ENCODE results near the gene RTKN. TPM values are rescaled to one million over a fixed set of nuclear protein-coding genes. Genes with fewer than 3 reads are reported as not detected.
A peak's percentile ranks its signal among the peaks of the same experiment; 100 is the strongest.

The RTKN gene
- total and polyA plus RNA-seq, 2 of the 13 experiments (the other 11 are each of a cell fraction or from before 2014, with no cell fraction given), result 159 to 166 TPM

DNA sequence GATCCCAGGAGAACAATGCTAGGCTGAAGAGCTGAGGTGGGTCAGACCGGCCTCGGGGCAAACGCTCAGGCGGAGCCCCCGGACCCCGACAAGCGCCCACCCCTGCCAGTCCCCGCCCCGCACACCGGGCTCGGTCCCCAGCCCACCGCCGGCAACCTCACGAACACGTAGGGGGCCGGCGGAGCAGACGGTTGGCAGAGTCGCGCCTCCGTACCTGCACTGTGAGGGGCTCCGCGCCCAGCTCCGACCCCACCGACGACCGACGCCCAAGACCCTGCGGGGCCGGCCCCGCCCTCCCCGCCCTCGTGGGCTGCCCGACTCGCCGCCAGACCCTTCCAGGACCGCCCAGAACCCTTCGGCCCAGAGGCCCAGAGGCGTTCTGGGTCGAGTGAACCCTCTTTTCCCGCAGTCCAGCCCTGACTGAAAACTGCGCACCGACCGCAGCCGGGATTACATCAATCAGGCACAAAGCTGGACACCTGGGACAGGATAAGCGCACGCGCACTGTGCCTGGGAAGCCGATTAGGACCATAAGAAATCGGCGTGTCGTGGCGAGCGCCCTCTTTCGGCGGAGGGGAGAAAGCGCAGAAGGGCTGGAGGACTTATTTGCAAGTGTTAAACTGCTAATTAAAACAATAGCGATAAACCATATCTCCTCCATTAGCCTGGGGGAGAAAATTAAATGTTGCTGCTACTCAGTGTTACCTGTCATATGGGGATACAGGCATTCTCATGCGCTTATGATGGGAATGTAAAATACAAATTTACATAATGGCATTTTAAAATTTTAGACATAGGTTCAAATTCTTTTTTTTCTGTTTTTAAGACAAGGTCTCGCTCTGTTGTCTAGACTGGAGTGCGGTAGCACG lies 49.9 kb downstream of the RTKN start (continued):
- TF ChIP-seq, protein P1, sequence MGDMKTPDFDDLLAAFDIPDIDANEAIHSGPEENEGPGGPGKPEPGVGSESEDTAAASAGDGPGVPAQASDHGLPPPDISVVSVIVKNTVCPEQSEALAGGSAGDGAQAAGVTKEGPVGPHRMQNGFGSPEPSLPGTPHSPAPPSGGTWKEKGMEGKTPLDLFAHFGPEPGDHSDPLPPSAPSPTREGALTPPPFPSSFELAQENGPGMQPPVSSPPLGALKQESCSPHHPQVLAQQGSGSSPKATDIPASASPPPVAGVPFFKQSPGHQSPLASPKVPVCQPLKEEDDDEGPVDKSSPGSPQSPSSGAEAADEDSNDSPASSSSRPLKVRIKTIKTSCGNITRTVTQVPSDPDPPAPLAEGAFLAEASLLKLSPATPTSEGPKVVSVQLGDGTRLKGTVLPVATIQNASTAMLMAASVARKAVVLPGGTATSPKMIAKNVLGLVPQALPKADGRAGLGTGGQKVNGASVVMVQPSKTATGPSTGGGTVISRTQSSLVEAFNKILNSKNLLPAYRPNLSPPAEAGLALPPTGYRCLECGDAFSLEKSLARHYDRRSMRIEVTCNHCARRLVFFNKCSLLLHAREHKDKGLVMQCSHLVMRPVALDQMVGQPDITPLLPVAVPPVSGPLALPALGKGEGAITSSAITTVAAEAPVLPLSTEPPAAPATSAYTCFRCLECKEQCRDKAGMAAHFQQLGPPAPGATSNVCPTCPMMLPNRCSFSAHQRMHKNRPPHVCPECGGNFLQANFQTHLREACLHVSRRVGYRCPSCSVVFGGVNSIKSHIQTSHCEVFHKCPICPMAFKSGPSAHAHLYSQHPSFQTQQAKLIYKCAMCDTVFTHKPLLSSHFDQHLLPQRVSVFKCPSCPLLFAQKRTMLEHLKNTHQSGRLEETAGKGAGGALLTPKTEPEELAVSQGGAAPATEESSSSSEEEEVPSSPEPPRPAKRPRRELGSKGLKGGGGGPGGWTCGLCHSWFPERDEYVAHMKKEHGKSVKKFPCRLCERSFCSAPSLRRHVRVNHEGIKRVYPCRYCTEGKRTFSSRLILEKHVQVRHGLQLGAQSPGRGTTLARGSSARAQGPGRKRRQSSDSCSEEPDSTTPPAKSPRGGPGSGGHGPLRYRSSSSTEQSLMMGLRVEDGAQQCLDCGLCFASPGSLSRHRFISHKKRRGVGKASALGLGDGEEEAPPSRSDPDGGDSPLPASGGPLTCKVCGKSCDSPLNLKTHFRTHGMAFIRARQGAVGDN (CRISPR knock-in tag; IDR thresholded peaks at IDR 0.05), result peak; percentile 82
- TF ChIP-seq ZNF207 (IDR thresholded peaks at IDR 0.05; ENCODE audit: borderline replicate concordance) (no peak), GLI4 (CRISPR knock-in tag; IDR thresholded peaks at IDR 0.05; ENCODE audit: borderline replicate concordance) (peak; percentile 77; the same call in 1 of the 2 replicates), AGO1 (IDR thresholded peaks at IDR 0.05; ENCODE audit: low read depth, low read length, poor library complexity, severe bottlenecking) (peak; percentile 73), NR2C2 (CRISPR knock-in tag; IDR thresholded peaks at IDR 0.05; ENCODE audit: borderline replicate concordance) (peak; percentile 48; the same call in 1 of the 2 replicates), ZNF343 (CRISPR knock-in tag; IDR thresholded peaks at IDR 0.05) (no peak), SRSF4 (IDR thresholded peaks at IDR 0.05; ENCODE audit: low read depth, low read length, poor library complexity, severe bottlenecking) (no peak), RBM39 (IDR thresholded peaks at IDR 0.05; ENCODE audit: low read depth, low read length, poor library complexity, severe bottlenecking) (peak; percentile 65), SNAI1 (CRISPR knock-in tag; IDR thresholded peaks at IDR 0.05; ENCODE audit: borderline replicate concordance) (no peak), ATF7-NPFF (CRISPR knock-in tag; IDR thresholded peaks at IDR 0.05; ENCODE audit: low read depth) (peak; percentile 64; the same call in 1 of the 2 replicates), ZNF703 (CRISPR knock-in tag; IDR thresholded peaks at IDR 0.05; ENCODE audit: borderline replicate concordance) (no peak), FOXP1 (IDR thresholded peaks at IDR 0.05) (no peak), FOXP1 (CRISPR knock-in tag; IDR thresholded peaks at IDR 0.05) (no peak; the same call in 1 of the 2 replicates), PHF8 (CRISPR knock-in tag; IDR thresholded peaks at IDR 0.05) (peak; percentile 94), GATAD1 (CRISPR knock-in tag; IDR thresholded peaks at IDR 0.05) (peak; percentile 87), HMGA1 (CRISPR knock-in tag; conservative IDR thresholded peaks at IDR 0.05) (no peak), FOXJ3 (CRISPR knock-in tag; IDR thresholded peaks at IDR 0.05; ENCODE audit: borderline replicate concordance) (no peak), NRL (CRISPR knock-in tag; IDR thresholded peaks at IDR 0.05; ENCODE audit: borderline replicate concordance) (no peak; the same call in 1 of the 2 replicates)
- TF ChIP-seq, protein P2, sequence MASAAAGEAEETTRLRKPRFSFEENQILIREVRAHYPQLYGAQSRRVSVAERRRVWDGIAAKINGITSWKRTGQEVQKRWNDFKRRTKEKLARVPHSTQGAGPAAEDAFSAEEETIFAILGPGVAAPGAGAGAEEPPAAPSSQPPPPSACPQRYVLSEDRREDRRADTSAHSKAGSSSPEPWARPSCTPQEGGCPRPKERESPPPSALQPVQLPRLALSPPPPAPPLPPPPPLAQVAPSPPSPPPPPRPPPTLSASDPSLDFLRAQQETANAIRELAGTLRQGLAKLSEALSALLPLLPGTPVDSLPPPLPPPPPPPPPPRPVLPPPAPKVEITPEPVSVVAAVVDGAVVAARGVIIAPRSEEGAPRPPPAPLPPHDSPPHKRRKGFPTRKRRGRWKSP (CRISPR knock-in tag; IDR thresholded peaks at IDR 0.05), result peak; percentile 64; the same call in 1 of the 2 replicates
- TF ChIP-seq, protein P3, sequence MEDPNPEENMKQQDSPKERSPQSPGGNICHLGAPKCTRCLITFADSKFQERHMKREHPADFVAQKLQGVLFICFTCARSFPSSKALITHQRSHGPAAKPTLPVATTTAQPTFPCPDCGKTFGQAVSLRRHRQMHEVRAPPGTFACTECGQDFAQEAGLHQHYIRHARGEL (CRISPR knock-in tag; IDR thresholded peaks at IDR 0.05), result 0 out of 2 replicates have a peak, but pooled peaks have one; percentile 25
- TF ChIP-seq, protein P4, sequence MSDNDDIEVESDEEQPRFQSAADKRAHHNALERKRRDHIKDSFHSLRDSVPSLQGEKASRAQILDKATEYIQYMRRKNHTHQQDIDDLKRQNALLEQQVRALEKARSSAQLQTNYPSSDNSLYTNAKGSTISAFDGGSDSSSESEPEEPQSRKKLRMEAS (IDR thresholded peaks at IDR 0.05), result peak; percentile 66
- TF ChIP-seq, protein P5, sequence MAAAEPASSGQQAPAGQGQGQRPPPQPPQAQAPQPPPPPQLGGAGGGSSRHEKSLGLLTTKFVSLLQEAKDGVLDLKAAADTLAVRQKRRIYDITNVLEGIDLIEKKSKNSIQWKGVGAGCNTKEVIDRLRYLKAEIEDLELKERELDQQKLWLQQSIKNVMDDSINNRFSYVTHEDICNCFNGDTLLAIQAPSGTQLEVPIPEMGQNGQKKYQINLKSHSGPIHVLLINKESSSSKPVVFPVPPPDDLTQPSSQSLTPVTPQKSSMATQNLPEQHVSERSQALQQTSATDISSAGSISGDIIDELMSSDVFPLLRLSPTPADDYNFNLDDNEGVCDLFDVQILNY (CRISPR knock-in tag; conservative IDR thresholded peaks at IDR 0.05), result no peak
